WTC11 (cell line): ENCODE measurements around the gene CAMTA1. TPM values are rescaled to one million over a fixed set of nuclear protein-coding genes. Genes with fewer than 3 reads are reported as not detected.

Source experiments
- ATAC-seq: fragments of 200-7000 bp; cut with Tn5 transposase; 2 replicates; pipeline ENCODE4 v1.10.0; 2021; ENCODE audit warnings: mild to moderate bottlenecking, moderate library complexity
- CTCF ChIA-PET: fragments of 300-600 bp; sonication (Branson Sonifier 250); formaldehyde crosslinking; loops from one replicate; lab custom pipeline; 2021; ENCODE audit warnings: antibody characterized with exemption; lab: Charles Lee
- POLR2A ChIA-PET: fragments of 350-600 bp; sonication (Branson Sonifier 250); formaldehyde crosslinking; loops from one replicate; lab custom pipeline; 2021; ENCODE audit warnings: antibody characterized with exemption; lab: Charles Lee
- DNase-seq: peaks from one replicate; pipeline ENCODE4 v3.0.0; 2021; ENCODE audit warnings: low spot score
- H3K27ac Mint-ChIP-seq: 2 replicates; pipeline ENCODE4 v1.8.0; 2021; ENCODE audit warnings: mixed read lengths
- H3K27me3 Mint-ChIP-seq: 2 replicates; pipeline ENCODE4 v1.8.0; 2021; ENCODE audit warnings: low read depth, mild to moderate bottlenecking, moderate library complexity, mixed read lengths
- H3K36me3 Mint-ChIP-seq: 2 replicates; pipeline ENCODE4 v1.8.0; 2021; ENCODE audit warnings: mixed read lengths
- H3K4me1 Mint-ChIP-seq: 2 replicates; pipeline ENCODE4 v1.8.0; 2022; ENCODE audit warnings: mixed read lengths
- H3K4me3 Mint-ChIP-seq: 2 replicates; pipeline ENCODE4 v1.8.0; 2021; ENCODE audit warnings: mild to moderate bottlenecking, moderate library complexity, mixed read lengths
- H3K9me3 Mint-ChIP-seq: 2 replicates; pipeline ENCODE4 v1.8.0; 2021; ENCODE audit warnings: mixed read lengths
- ATF1 ChIP-seq: sonication (generic); formaldehyde crosslinking; IDR thresholded peaks from 2 replicates; pipeline ENCODE4 v1.8.1; 2023; ENCODE audit warnings: mild to moderate bottlenecking, moderate library complexity, missing genetic modification reagents
- EMX1 ChIP-seq: fragments of 250-450 bp; sonication (Bioruptor Pico); IDR thresholded peaks from 2 replicates; pipeline ENCODE4 v1.8.0; 2021; ENCODE audit warnings: mild to moderate bottlenecking
- GTF2I ChIP-seq: fragments of 250-450 bp; sonication (Bioruptor Pico); conservative IDR thresholded peaks from 2 replicates; pipeline ENCODE4 v1.4.0; 2021; ENCODE audit warnings: mild to moderate bottlenecking
- JUN ChIP-seq: sonication (generic); formaldehyde crosslinking; IDR thresholded peaks from 2 replicates; pipeline ENCODE4 v1.8.0; 2023; ENCODE audit warnings: mild to moderate bottlenecking, missing genetic modification reagents
- KAT7 ChIP-seq: sonication (generic); formaldehyde crosslinking; IDR thresholded peaks from 2 replicates; pipeline ENCODE4 v1.8.1; 2023; ENCODE audit warnings: missing genetic modification reagents, mild to moderate bottlenecking, borderline replicate concordance
- NFE2L1 ChIP-seq: sonication (generic); formaldehyde crosslinking; IDR thresholded peaks from 2 replicates; pipeline ENCODE4 v1.8.1; 2023; ENCODE audit warnings: missing genetic modification reagents
- NR2C2 ChIP-seq: sonication (generic); formaldehyde crosslinking; IDR thresholded peaks from 2 replicates; pipeline ENCODE4 v1.8.0; 2022; ENCODE audit warnings: mild to moderate bottlenecking, missing genetic modification reagents
- PRRX2 ChIP-seq: fragments of 250-450 bp; sonication (Bioruptor Pico); IDR thresholded peaks from 2 replicates; pipeline ENCODE4 v1.8.0; 2021; ENCODE audit warnings: mild to moderate bottlenecking
- SMAD4 ChIP-seq: sonication (generic); formaldehyde crosslinking; IDR thresholded peaks from 2 replicates; pipeline ENCODE4 v1.8.0; 2022; ENCODE audit warnings: mild to moderate bottlenecking, missing genetic modification reagents
- TEAD4 ChIP-seq: sonication (generic); formaldehyde crosslinking; IDR thresholded peaks from 2 replicates; pipeline ENCODE4 v1.8.0; 2022; ENCODE audit warnings: mild to moderate bottlenecking, missing genetic modification reagents
- TP53 ChIP-seq: sonication (generic); formaldehyde crosslinking; IDR thresholded peaks from 2 replicates; pipeline ENCODE4 v1.8.1; 2023; ENCODE audit warnings: mild to moderate bottlenecking, missing genetic modification reagents
- ZBTB21 ChIP-seq: sonication (generic); formaldehyde crosslinking; IDR thresholded peaks from 2 replicates; pipeline ENCODE4 v1.8.1; 2023; ENCODE audit warnings: mild to moderate bottlenecking, missing genetic modification reagents, borderline replicate concordance
- ZNF423 ChIP-seq: fragments of 250-450 bp; sonication (Bioruptor Pico); IDR thresholded peaks from 2 replicates; pipeline ENCODE4 v2.1.2; 2022; ENCODE audit warnings: mild to moderate bottlenecking, moderate library complexity
- total RNA-seq: library from RNA; stranded (reverse); gene quantifications from 3 replicates; pipeline ENCODE4 v1.2.3, GENCODE V29; 2021
- TF ChIP-seq, protein P1 (sequence below): sonication (generic); formaldehyde crosslinking; IDR thresholded peaks from 2 replicates; pipeline ENCODE4 v1.8.1; 2022; ENCODE audit warnings: missing genetic modification reagents, borderline replicate concordance
- TF ChIP-seq, protein P2 (sequence below): sonication (generic); formaldehyde crosslinking; IDR thresholded peaks from 2 replicates; pipeline ENCODE4 v1.8.0; 2022; ENCODE audit warnings: mild to moderate bottlenecking, missing genetic modification reagents
- TF ChIP-seq, protein P3 (sequence below): sonication (generic); formaldehyde crosslinking; IDR thresholded peaks from 2 replicates; pipeline ENCODE4 v1.8.1; 2022; ENCODE audit warnings: low read depth, missing genetic modification reagents, borderline replicate concordance
- TF ChIP-seq, protein P4 (sequence below): sonication (generic); formaldehyde crosslinking; IDR thresholded peaks from 2 replicates; pipeline ENCODE4 v1.8.1; 2023; ENCODE audit warnings: mild to moderate bottlenecking, missing genetic modification reagents
- TF ChIP-seq, protein P5 (sequence below): sonication (generic); formaldehyde crosslinking; IDR thresholded peaks from 2 replicates; pipeline ENCODE4 v1.8.1; 2023; ENCODE audit warnings: mild to moderate bottlenecking, missing genetic modification reagents, moderate library complexity
- TF ChIP-seq, protein P6 (sequence below): fragments of 200-600 bp; IDR thresholded peaks from 2 replicates; pipeline ENCODE4 v1.8.0; 2022; ENCODE audit warnings: antibody characterized with exemption
- TF ChIP-seq, protein P7 (sequence below): sonication (generic); formaldehyde crosslinking; IDR thresholded peaks from 2 replicates; pipeline ENCODE4 v1.8.0; 2022; ENCODE audit warnings: mild to moderate bottlenecking, missing genetic modification reagents
- TF ChIP-seq, protein P8 (sequence below): fragments of 250-450 bp; sonication (Bioruptor Pico); IDR thresholded peaks from 2 replicates; pipeline ENCODE4 v1.9.0; 2021; ENCODE audit warnings: mild to moderate bottlenecking

CAMTA1 gene
- total RNA-seq, 1 experiment from 2014 or later: 86.4 TPM

DNA sequence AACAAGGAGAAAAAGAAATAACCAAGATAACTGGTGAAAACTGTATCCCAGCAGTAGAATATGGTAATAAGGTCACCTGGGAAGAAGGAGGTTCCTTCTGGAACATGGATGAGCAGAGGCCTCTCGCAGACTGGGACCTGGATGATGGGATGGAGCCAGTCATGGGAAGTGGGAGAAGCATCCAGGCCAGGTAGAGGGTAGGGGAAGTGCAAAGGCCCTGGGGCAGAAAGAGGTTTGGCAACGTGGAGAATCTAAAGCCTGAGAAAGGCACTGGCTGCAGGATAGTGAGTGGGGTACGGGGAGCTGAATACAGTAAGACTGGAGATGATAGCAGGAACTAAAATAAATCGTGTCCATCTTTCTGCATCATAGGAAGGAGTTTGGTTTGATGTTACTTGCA is 889.7 kb downstream of the CAMTA1 start:
- ChIA-PET POLR2A (no interaction called here), CTCF (no interaction called here)
- peaks cover 10% of the 10 kb centered on the region for H3K4me1 Mint-ChIP-seq
- no peak overlapping the region for H3K27ac Mint-ChIP-seq
- H3K4me3 Mint-ChIP-seq: no peak overlapping the region
- ATAC-seq (no peak), DNase-seq (no peak)
- H3K27me3 Mint-ChIP-seq: peaks cover 14% of the 10 kb centered on the region
- no peaks in the 10 kb centered on the region for H3K9me3 Mint-ChIP-seq
- no peaks in the 10 kb centered on the region for H3K36me3 Mint-ChIP-seq
- TF ChIP-seq, protein P1, sequence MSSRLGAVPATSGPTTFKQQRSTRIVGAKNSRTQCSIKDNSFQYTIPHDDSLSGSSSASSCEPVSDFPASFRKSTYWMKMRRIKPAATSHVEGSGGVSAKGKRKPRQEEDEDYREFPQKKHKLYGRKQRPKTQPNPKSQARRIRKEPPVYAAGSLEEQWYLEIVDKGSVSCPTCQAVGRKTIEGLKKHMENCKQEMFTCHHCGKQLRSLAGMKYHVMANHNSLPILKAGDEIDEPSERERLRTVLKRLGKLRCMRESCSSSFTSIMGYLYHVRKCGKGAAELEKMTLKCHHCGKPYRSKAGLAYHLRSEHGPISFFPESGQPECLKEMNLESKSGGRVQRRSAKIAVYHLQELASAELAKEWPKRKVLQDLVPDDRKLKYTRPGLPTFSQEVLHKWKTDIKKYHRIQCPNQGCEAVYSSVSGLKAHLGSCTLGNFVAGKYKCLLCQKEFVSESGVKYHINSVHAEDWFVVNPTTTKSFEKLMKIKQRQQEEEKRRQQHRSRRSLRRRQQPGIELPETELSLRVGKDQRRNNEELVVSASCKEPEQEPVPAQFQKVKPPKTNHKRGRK (CRISPR knock-in tag): no peak
- TF ChIP-seq NR2C2 (CRISPR knock-in tag) (no peak), JUN (CRISPR knock-in tag) (no peak), ZNF423 (CRISPR knock-in tag) (no peak), KAT7 (CRISPR knock-in tag) (no peak), PRRX2 (CRISPR knock-in tag) (no peak)
- TF ChIP-seq, protein P2, sequence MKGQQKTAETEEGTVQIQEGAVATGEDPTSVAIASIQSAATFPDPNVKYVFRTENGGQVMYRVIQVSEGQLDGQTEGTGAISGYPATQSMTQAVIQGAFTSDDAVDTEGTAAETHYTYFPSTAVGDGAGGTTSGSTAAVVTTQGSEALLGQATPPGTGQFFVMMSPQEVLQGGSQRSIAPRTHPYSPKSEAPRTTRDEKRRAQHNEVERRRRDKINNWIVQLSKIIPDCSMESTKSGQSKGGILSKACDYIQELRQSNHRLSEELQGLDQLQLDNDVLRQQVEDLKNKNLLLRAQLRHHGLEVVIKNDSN: no peak
- TF ChIP-seq, protein P3, sequence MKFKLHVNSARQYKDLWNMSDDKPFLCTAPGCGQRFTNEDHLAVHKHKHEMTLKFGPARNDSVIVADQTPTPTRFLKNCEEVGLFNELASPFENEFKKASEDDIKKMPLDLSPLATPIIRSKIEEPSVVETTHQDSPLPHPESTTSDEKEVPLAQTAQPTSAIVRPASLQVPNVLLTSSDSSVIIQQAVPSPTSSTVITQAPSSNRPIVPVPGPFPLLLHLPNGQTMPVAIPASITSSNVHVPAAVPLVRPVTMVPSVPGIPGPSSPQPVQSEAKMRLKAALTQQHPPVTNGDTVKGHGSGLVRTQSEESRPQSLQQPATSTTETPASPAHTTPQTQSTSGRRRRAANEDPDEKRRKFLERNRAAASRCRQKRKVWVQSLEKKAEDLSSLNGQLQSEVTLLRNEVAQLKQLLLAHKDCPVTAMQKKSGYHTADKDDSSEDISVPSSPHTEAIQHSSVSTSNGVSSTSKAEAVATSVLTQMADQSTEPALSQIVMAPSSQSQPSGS (CRISPR knock-in tag): no peak
- TF ChIP-seq, protein P4, sequence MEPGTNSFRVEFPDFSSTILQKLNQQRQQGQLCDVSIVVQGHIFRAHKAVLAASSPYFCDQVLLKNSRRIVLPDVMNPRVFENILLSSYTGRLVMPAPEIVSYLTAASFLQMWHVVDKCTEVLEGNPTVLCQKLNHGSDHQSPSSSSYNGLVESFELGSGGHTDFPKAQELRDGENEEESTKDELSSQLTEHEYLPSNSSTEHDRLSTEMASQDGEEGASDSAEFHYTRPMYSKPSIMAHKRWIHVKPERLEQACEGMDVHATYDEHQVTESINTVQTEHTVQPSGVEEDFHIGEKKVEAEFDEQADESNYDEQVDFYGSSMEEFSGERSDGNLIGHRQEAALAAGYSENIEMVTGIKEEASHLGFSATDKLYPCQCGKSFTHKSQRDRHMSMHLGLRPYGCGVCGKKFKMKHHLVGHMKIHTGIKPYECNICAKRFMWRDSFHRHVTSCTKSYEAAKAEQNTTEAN (CRISPR knock-in tag): no peak

DNA sequence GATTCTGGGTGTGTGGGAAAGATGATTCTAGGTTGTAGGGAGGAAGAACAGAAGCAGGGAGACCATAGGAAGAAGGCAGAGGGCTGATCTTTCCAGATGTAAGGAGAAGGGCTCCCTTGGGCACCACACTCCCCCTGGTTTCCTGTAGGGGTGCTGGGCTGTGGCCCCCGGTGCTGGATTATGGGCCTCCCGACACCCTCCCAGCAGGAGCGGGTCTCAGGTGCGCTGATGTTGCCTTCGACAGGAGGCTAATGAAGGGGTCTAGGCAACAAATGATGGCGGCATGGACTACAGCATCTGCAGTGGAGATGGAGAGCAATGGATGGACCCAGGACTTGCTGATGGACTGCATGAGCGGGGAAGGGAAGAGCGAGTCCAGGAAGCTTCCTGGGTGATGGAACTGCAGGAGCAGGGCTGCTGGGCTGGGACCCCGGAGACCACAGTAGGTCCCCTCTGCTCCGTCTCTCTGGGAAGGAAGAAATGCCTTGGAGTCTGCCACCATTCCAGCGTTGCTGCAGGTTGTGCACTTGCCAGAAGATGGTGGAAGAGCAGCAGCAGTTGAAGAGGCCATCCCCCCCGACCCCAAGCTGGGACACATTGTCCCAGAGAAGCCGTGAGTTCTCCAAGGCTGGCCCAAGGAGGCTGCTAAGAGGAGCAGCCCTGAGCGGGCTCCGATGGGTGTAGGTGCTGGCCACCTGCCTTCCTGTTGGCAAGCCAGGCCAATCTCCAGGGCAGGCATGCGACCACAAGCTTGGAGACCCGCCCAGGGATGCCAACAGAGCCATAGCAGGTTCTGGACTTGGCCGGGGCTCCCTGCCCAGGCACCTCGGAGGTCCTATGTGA is 890.4 kb downstream of the CAMTA1 start:
- Mint-ChIP-seq H3K9me3 (no peaks in the 10 kb centered on the region), H3K27ac (no peak overlapping the region)
- ATAC-seq: no peak
- no peak for DNase-seq
- POLR2A ChIA-PET: no interaction called here
- TF ChIP-seq TP53 (CRISPR knock-in tag): no peak
- TF ChIP-seq, all 79 proteins: peak for 0
- H3K4me3 Mint-ChIP-seq: no peak overlapping the region
- CTCF ChIA-PET: interaction anchor here (6.0 to 6.8 kb wide), 2 partner anchors 8 to 77 kb away, joined by 48 to 133 read pairs; no protein-coding TSS in a partner anchor
- peaks cover 14% of the 10 kb centered on the region for H3K27me3 Mint-ChIP-seq
- peaks cover 3% of the 10 kb centered on the region; the same call in 1 of the 2 replicates for H3K4me1 Mint-ChIP-seq
- H3K36me3 Mint-ChIP-seq: no peaks in the 10 kb centered on the region

DNA sequence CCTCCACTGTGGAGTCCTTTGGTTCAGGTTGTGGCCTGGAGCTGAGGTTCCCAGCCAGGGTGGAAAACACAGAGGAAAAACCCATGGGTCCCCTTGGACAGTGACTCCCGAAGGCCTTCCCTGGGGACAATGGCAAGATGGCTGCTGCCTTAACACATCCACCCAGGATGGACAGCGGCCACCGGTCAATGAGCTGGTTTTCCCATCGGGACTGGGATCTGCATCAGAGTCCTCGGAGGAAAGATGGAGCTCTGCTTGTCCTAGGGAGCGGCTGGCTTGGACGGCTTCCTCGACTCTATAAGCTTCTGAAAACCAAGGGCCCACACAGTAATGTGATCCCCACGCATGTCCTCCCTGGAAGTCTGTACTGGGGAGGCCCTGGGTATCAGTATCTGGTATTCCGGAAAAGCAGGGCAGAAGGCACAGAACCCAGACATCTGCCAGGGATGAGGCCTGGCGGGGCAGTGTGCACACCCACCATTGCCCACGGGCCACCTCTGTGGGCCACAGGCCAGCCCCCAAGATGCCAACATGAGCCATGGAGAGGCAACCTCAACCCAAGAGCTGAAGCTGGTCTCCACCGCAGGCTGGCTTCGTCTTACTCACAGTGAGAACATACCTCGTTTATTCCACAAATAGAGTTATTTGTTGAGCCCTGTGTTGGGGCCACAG is 891.2 kb downstream of the CAMTA1 start:
- H3K27ac Mint-ChIP-seq: no peak overlapping the region
- H3K9me3 Mint-ChIP-seq: no peaks in the 10 kb centered on the region
- ChIA-PET POLR2A (no interaction called here), CTCF (interaction anchor here (6.0 to 6.8 kb wide), 2 partner anchors 9 to 76 kb away, joined by 48 to 133 read pairs; no protein-coding TSS in a partner anchor)
- no peak for DNase-seq
- no peak for ATAC-seq
- H3K4me3 Mint-ChIP-seq: no peak overlapping the region
- H3K36me3 Mint-ChIP-seq: no peaks in the 10 kb centered on the region
- H3K27me3 Mint-ChIP-seq: peaks cover 19% of the 10 kb centered on the region
- H3K4me1 Mint-ChIP-seq: no peaks in the 10 kb centered on the region
- TF ChIP-seq EMX1: no peak
- TF ChIP-seq, protein P5, sequence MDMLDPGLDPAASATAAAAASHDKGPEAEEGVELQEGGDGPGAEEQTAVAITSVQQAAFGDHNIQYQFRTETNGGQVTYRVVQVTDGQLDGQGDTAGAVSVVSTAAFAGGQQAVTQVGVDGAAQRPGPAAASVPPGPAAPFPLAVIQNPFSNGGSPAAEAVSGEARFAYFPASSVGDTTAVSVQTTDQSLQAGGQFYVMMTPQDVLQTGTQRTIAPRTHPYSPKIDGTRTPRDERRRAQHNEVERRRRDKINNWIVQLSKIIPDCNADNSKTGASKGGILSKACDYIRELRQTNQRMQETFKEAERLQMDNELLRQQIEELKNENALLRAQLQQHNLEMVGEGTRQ (CRISPR knock-in tag): no peak
- no peak for TF ChIP-seq TEAD4 (CRISPR knock-in tag)
- TF ChIP-seq, protein P6, sequence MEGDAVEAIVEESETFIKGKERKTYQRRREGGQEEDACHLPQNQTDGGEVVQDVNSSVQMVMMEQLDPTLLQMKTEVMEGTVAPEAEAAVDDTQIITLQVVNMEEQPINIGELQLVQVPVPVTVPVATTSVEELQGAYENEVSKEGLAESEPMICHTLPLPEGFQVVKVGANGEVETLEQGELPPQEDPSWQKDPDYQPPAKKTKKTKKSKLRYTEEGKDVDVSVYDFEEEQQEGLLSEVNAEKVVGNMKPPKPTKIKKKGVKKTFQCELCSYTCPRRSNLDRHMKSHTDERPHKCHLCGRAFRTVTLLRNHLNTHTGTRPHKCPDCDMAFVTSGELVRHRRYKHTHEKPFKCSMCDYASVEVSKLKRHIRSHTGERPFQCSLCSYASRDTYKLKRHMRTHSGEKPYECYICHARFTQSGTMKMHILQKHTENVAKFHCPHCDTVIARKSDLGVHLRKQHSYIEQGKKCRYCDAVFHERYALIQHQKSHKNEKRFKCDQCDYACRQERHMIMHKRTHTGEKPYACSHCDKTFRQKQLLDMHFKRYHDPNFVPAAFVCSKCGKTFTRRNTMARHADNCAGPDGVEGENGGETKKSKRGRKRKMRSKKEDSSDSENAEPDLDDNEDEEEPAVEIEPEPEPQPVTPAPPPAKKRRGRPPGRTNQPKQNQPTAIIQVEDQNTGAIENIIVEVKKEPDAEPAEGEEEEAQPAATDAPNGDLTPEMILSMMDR: no peak
- no peak for TF ChIP-seq ATF1 (CRISPR knock-in tag)
- TF ChIP-seq GTF2I (CRISPR knock-in tag): no peak
- TF ChIP-seq, protein P7, sequence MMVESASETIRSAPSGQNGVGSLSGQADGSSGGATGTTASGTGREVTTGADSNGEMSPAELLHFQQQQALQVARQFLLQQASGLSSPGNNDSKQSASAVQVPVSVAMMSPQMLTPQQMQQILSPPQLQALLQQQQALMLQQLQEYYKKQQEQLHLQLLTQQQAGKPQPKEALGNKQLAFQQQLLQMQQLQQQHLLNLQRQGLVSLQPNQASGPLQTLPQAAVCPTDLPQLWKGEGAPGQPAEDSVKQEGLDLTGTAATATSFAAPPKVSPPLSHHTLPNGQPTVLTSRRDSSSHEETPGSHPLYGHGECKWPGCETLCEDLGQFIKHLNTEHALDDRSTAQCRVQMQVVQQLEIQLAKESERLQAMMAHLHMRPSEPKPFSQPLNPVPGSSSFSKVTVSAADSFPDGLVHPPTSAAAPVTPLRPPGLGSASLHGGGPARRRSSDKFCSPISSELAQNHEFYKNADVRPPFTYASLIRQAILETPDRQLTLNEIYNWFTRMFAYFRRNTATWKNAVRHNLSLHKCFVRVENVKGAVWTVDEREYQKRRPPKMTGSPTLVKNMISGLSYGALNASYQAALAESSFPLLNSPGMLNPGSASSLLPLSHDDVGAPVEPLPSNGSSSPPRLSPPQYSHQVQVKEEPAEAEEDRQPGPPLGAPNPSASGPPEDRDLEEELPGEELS: no peak
- TF ChIP-seq, protein P8, sequence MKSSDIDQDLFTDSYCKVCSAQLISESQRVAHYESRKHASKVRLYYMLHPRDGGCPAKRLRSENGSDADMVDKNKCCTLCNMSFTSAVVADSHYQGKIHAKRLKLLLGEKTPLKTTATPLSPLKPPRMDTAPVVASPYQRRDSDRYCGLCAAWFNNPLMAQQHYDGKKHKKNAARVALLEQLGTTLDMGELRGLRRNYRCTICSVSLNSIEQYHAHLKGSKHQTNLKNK (CRISPR knock-in tag): no peak
- TF ChIP-seq ZBTB21 (CRISPR knock-in tag): no peak
- no peak for TF ChIP-seq NFE2L1 (CRISPR knock-in tag)
- TF ChIP-seq SMAD4 (CRISPR knock-in tag): no peak
